PFSK-1 (cell line): ENCODE measurements around the gene RUNX2.

ENCODE experiments used
- FOXP2 ChIP-seq: optimal IDR thresholded peaks from 2 replicates; pipeline ENCODE3; 2011; ENCODE audit warnings: borderline replicate concordance, control low read depth, inconsistent platforms; ENCODE audit not compliant: insufficient read depth; ENCODE audit errors: extremely low read length, extremely low read depth
- POLR2AphosphoS5 ChIP-seq: IDR thresholded peaks from 2 replicates; pipeline ENCODE4 v1.6.1; 2012; ENCODE audit warnings: low read depth, mild to moderate bottlenecking, control low read depth, low read length, moderate library complexity
- SIN3A ChIP-seq: IDR thresholded peaks from 2 replicates; pipeline ENCODE4 v1.6.1; 2012; ENCODE audit warnings: mild to moderate bottlenecking, low read length, moderate library complexity, borderline replicate concordance; ENCODE audit not compliant: insufficient read depth
- TAF1 ChIP-seq: IDR thresholded peaks from 2 replicates; pipeline ENCODE4 v1.6.1; 2012; ENCODE audit warnings: low read length, control low read depth, borderline replicate concordance; ENCODE audit not compliant: insufficient read depth
- TF ChIP-seq, protein P1 (sequence below), 2 experiments: IDR thresholded peaks; 2 replicates each; pipeline versions ENCODE4 v1.6.1 to v1.8.0; 2011 to 2012; ENCODE audit warnings: low read depth in 2 of 2, low read length in 2 of 2, control low read depth in 1 of 2, inconsistent platforms in 1 of 2, mild to moderate bottlenecking in 1 of 2, moderate library complexity in 1 of 2; ENCODE audit not compliant: insufficient read depth in 1 of 2

Gene RUNX2

GRCh38 chr6:45483021-45483420 lies 154.9 kb downstream of the RUNX2 start:
- TF ChIP-seq POLR2AphosphoS5 (no peak), FOXP2 (no peak), SIN3A (no peak), TAF1 (no peak)
- TF ChIP-seq, protein P1, sequence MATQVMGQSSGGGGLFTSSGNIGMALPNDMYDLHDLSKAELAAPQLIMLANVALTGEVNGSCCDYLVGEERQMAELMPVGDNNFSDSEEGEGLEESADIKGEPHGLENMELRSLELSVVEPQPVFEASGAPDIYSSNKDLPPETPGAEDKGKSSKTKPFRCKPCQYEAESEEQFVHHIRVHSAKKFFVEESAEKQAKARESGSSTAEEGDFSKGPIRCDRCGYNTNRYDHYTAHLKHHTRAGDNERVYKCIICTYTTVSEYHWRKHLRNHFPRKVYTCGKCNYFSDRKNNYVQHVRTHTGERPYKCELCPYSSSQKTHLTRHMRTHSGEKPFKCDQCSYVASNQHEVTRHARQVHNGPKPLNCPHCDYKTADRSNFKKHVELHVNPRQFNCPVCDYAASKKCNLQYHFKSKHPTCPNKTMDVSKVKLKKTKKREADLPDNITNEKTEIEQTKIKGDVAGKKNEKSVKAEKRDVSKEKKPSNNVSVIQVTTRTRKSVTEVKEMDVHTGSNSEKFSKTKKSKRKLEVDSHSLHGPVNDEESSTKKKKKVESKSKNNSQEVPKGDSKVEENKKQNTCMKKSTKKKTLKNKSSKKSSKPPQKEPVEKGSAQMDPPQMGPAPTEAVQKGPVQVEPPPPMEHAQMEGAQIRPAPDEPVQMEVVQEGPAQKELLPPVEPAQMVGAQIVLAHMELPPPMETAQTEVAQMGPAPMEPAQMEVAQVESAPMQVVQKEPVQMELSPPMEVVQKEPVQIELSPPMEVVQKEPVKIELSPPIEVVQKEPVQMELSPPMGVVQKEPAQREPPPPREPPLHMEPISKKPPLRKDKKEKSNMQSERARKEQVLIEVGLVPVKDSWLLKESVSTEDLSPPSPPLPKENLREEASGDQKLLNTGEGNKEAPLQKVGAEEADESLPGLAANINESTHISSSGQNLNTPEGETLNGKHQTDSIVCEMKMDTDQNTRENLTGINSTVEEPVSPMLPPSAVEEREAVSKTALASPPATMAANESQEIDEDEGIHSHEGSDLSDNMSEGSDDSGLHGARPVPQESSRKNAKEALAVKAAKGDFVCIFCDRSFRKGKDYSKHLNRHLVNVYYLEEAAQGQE (IDR thresholded peaks at IDR 0.05; ENCODE audit: insufficient read depth in 1 of 2, low read depth in 2 of 2, low read length in 2 of 2) = no peak

DNA sequence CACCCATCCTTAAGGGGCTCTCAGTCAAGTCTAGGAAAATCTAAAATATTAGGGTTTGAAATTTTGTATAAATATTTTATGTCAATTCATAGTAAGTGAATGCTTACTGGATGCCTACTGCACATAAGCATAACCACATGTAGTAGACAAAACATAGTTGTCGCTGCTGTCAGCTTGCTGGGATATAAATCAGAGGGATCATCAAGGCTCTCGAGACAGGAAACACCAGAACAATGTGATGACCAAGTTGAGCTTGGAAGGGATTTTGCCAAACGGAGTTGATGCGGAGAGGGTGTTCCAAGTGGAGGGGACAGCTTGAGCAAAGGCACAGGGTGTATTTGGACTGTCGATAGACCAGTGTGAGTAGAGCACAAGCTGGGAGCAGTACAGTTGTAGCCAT lies 155.4 kb downstream of the RUNX2 start:
- no peak for TF ChIP-seq POLR2AphosphoS5
- TF ChIP-seq TAF1 = no peak

GRCh38 chr6:45486736-45487135 lies 158.6 kb downstream of the RUNX2 start:
- TF ChIP-seq TAF1 = no peak
- TF ChIP-seq SIN3A = no peak
- TF ChIP-seq, protein P1 (IDR thresholded peaks at IDR 0.05; ENCODE audit: insufficient read depth in 1 of 2, low read depth in 2 of 2, low read length in 2 of 2) = no peak
- no peak for TF ChIP-seq FOXP2
- TF ChIP-seq POLR2AphosphoS5 = no peak

DNA sequence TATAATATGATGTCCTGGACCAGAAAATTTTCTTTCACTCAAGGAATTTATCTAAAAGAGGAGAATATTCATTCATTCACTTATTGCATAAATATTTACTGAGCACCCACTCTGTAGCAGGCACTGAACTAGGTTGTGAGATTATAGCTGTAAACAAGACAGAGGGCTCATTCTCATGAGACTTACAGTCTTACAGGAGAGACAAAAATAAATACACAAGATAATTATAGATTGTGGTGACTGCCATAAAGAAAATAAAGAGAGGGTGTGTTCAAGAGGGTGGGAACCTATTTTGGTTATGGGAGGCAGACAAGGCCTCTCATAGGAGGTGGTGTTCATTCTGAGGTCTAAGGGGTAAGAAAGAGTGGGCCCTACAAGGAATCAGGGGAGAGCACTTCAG lies 159.5 kb downstream of the RUNX2 start:
- TF ChIP-seq FOXP2 (no peak), SIN3A (no peak), TAF1 (no peak), POLR2AphosphoS5 (no peak)
- TF ChIP-seq, protein P1 (IDR thresholded peaks at IDR 0.05; ENCODE audit: insufficient read depth in 1 of 2, low read depth in 2 of 2, low read length in 2 of 2) = no peak

DNA sequence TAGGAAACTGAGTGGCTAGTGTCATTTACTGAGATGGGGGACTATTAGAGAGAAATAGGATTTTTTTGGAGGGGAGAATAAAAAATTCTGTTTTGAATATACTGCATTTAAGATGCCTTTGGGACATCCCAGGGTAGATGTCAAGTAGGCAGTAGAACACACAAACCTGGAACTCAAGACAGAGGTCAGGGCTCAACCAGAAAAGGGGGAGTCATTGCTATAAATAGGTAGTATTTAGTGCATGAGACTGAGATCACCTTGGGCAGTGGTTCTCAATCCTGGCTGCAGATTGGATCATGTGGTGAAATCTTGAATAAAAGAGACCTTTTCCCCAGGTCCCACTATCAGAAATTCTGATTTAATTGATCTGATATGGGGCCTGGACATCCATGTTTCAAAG lies 160.1 kb downstream of the RUNX2 start:
- TF ChIP-seq FOXP2 = no peak
- TF ChIP-seq POLR2AphosphoS5 = no peak
- TF ChIP-seq, protein P1 (IDR thresholded peaks at IDR 0.05; ENCODE audit: insufficient read depth in 1 of 2, low read depth in 2 of 2, low read length in 2 of 2) = no peak
- TF ChIP-seq SIN3A = no peak
- no peak for TF ChIP-seq TAF1

DNA sequence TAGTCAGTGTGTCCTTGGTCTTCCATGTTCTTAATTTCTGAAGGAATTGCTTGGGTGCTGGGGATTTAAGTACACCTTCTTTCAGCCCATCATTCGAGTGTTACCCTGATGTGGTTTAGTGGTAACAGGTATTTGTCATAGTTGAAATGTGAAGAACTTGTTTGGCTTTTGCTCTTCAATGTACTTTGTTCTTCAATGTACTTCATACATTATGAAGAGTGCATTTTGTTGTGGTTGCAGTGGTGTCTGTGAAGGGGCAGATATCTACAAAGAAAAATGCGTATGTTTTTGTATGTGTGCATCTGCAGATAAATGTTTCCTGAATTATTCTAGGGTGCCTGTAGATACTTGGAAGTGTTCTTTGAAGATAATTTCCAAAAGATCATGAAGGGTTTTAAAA lies 160.8 kb downstream of the RUNX2 start:
- no peak for TF ChIP-seq FOXP2
- no peak for TF ChIP-seq TAF1
- TF ChIP-seq, protein P1 (IDR thresholded peaks at IDR 0.05; ENCODE audit: insufficient read depth in 1 of 2, low read depth in 2 of 2, low read length in 2 of 2) = no peak
- no peak for TF ChIP-seq SIN3A
- TF ChIP-seq POLR2AphosphoS5 = no peak
